ENCODE measurements around the gene PRR20A.
"Not testable (repeated sequence)": the region's sequence is repeated elsewhere in the genome, so short reads cannot be mapped to it uniquely, and the experiment has no call there.

The PRR20A gene

DNA sequence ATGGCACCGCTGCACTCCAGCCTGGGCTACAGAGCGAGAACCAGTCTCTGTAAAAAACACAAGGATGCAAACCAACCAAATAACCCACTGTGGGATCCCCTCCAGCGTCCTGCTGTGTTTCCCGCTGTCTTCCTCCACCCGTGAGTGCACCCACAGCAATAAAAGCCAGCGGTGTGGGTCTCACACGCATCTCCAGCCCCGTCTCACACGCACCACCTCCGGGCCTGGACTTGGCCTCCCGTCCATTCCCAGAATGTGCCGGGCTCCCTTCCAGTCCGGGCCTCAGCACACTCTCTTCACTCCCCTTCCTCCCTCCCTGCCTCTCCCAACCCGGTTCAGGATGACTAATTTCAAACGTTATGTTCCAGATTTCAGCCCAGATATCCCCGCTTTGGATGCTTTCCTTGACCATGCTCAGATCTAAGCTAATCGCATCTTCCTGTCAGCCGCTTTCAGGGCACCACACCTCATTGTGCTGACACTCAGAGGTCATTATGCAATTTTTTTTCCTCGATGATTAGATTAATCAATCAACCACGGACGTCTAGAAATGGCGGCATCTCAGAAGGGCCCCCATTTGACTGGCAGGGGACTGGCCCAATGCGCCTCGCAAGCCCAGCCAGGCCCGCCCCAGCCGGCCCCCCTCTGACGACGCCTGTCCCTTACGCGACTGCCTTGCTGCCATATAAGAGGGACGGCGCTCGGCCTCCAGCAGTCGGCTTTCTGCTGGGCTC lies at the start of gene PRR20A:
TSS of gene PRR20A (plus strand) at position 684 of the 734 bp plus-strand sequence. CDS start 387 bp downstream, outside the sequence.
- DNase-seq (ENCODE audit: low spot score); in situ Hi-C loops (cut with MboI; ENCODE audit: low sequenced_read_pairs, unreplicated experiment): not testable (repeated sequence)

DNA sequence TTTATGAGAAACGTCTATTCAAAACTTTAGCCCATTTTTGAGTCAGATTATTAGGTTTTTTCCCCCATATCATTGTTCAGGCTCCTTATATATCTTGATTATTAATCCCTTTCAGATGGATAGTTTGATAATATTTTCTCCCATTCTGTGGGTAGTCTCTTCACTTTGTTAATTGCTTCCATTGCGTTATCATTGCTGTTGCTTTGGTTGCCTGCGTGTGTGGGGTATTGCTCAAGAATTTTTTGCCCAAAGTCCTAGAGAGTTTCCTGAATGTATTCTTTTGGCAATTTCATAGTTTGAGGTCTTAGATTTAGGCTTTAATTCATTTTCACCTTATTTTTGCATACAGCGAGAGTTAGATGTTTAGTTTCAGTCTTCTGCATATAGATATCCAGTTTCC lies 25.8 kb upstream of the PRR20A start:
- no peak for DNase-seq (ENCODE audit: low spot score)
- TF ChIP-seq, protein P1, sequence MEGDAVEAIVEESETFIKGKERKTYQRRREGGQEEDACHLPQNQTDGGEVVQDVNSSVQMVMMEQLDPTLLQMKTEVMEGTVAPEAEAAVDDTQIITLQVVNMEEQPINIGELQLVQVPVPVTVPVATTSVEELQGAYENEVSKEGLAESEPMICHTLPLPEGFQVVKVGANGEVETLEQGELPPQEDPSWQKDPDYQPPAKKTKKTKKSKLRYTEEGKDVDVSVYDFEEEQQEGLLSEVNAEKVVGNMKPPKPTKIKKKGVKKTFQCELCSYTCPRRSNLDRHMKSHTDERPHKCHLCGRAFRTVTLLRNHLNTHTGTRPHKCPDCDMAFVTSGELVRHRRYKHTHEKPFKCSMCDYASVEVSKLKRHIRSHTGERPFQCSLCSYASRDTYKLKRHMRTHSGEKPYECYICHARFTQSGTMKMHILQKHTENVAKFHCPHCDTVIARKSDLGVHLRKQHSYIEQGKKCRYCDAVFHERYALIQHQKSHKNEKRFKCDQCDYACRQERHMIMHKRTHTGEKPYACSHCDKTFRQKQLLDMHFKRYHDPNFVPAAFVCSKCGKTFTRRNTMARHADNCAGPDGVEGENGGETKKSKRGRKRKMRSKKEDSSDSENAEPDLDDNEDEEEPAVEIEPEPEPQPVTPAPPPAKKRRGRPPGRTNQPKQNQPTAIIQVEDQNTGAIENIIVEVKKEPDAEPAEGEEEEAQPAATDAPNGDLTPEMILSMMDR (IDR thresholded peaks at IDR 0.05; ENCODE audit: borderline replicate concordance, control extremely low read depth, extremely low read depth, insufficient read depth, missing control alignments): no peak
- in situ Hi-C loops (cut with MboI; ENCODE audit: low sequenced_read_pairs, unreplicated experiment): no loop called here

DNA sequence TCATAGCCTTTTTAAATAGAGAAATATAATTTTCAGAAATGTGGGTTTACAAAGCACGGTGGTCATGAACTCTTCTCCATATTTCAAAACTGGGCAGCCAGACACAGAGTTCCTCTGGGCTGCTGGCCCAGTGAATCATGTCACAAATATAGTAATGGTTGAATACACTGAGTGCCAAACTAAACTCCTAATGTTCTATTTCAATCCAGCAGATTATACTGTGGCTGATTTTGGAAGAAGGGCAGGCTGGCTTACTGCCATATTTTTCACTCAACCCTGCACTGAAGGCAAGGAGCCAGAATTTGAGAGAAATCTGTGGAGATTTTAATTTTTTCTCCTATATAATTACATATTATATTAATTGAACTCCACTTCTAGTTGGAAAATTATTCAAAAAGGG lies 17.0 kb upstream of the PRR20A start:
- in situ Hi-C loops (cut with MboI; ENCODE audit: low sequenced_read_pairs, unreplicated experiment): no loop called here
- DNase-seq (ENCODE audit: low spot score): no peak
- TF ChIP-seq, protein P1 (IDR thresholded peaks at IDR 0.05; ENCODE audit: borderline replicate concordance, control extremely low read depth, extremely low read depth, insufficient read depth, missing control alignments): no peak

DNA sequence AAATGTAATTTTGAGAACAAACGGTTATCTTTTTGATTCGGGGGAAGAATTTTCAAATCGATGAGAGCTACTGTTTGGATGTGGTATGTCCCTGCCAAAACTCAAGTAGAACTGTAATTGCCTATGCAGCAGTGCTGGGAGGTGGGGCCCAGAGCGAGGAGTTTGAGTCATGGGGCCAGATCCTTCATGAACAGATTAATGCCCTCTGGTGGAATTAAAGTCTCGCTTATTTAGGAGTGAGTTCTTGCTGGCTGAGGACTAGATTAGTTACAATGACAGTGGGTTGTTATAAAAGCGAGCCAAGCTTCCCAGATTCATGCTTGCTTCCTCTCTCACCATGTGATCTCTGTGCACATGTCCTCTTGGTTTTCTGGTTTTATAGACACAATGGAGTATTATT lies 11.8 kb upstream of the PRR20A start:
- in situ Hi-C loops (cut with MboI; ENCODE audit: low sequenced_read_pairs, unreplicated experiment): no loop called here
- no peak for DNase-seq (ENCODE audit: low spot score)

DNA sequence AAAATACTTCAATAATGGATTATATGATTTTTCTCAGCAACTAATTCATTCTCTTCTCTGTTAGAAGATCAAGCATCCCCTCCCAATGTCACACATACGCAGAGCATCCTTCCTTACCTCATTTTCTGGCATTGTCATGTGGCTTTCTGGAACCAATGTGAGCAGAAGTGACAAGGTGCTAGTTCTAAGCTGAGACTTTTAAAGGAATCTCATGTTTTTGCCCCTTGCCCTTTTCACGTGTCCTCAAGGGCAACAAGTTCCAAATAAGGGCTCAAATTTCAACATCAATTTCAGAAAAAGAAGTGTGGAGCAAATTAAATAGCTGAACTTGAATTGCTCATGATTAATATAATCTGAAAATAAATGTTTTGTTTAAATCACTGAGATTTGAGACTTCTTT lies 4.6 kb upstream of the PRR20A start:
- TF ChIP-seq, protein P1 (IDR thresholded peaks at IDR 0.05; ENCODE audit: borderline replicate concordance, control extremely low read depth, extremely low read depth, insufficient read depth, missing control alignments): no peak
- no peak for DNase-seq (ENCODE audit: low spot score)
- in situ Hi-C loops (cut with MboI; ENCODE audit: low sequenced_read_pairs, unreplicated experiment): no loop called here

More for the DNA sequence above, 11.8 kb upstream of the PRR20A start:
- TF ChIP-seq, protein P1 (IDR thresholded peaks at IDR 0.05; ENCODE audit: borderline replicate concordance, control extremely low read depth, extremely low read depth, insufficient read depth, missing control alignments): no peak

DNA sequence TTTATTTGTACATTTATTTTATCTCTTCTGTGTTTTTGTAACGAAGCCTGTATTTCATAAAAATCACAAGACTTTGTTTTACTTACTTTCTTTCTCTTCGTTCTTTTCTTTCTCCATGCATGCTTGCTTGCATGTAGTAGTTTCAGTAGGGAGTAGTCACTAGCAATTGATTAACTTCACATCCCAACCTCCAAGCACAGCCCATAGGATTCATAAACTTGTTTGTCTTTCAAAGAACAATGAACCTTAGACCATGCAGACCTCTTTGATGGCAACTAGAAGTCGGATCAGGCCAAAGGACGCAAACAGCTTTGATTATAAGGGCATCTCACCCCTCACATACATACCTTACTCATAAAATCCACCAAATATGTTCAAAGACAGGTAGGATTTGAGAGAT lies 3.1 kb upstream of the PRR20A start:
- no peak for DNase-seq (ENCODE audit: low spot score)
- TF ChIP-seq, protein P1 (IDR thresholded peaks at IDR 0.05; ENCODE audit: borderline replicate concordance, control extremely low read depth, extremely low read depth, insufficient read depth, missing control alignments): no peak
- in situ Hi-C loops (cut with MboI; ENCODE audit: low sequenced_read_pairs, unreplicated experiment): no loop called here

DNA sequence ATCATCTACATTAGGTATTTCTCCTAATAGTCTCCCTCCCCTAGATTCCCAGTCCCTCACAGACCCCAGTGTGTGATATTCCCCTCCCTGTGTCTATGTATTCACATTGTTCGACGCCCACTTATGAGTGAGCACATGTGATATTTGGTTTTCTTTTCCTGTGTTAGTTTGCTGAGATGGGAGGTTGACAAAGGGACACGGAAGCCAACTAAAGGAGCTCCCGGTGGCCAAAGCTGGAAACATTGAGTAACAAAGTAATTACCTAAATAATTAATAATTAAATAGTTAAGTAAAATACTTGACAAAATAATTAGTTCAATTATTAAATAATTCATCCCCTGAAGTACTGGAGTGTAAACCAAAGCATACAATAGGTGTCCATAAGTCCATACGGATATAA lies 1.7 kb upstream of the PRR20A start:
- in situ Hi-C loops (cut with MboI; ENCODE audit: low sequenced_read_pairs, unreplicated experiment): no loop called here
- DNase-seq (ENCODE audit: low spot score): no peak
- TF ChIP-seq, protein P1 (IDR thresholded peaks at IDR 0.05; ENCODE audit: borderline replicate concordance, control extremely low read depth, extremely low read depth, insufficient read depth, missing control alignments): no peak

DNA sequence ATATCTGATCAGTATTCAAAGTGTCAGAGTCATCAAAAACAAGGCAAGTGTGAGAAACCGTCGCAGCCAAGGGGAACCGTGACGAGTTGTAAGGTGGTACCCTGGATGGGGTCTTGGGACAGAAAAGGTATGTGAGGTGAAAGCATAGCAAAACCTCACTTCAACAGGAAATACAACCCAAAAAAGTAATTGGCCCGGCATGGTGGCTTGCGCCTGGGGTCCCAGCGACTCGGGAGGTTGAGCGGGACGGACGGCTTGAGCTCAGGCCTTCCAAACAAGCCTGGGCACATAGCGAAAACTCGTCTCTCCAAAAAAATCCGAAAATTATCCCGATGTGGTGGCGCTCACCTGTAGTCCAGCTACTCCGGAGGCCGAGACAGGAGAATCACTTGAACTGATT lies 937 bp upstream of the PRR20A start:
- in situ Hi-C loops (cut with MboI; ENCODE audit: low sequenced_read_pairs, unreplicated experiment); DNase-seq (ENCODE audit: low spot score): not testable (repeated sequence)

DNA sequence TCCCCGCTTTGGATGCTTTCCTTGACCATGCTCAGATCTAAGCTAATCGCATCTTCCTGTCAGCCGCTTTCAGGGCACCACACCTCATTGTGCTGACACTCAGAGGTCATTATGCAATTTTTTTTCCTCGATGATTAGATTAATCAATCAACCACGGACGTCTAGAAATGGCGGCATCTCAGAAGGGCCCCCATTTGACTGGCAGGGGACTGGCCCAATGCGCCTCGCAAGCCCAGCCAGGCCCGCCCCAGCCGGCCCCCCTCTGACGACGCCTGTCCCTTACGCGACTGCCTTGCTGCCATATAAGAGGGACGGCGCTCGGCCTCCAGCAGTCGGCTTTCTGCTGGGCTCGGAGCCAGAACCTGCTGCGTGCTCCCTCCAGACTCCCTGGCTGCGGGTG lies 6.5 kb downstream of the PRR20A start, which contains the start of gene PRR20B:
TSS of gene PRR20B (plus strand) at position 301 of the 400 bp plus-strand sequence. CDS start 387 bp downstream, outside the sequence.
- DNase-seq (ENCODE audit: low spot score); in situ Hi-C loops (cut with MboI; ENCODE audit: low sequenced_read_pairs, unreplicated experiment): not testable (repeated sequence)

DNA sequence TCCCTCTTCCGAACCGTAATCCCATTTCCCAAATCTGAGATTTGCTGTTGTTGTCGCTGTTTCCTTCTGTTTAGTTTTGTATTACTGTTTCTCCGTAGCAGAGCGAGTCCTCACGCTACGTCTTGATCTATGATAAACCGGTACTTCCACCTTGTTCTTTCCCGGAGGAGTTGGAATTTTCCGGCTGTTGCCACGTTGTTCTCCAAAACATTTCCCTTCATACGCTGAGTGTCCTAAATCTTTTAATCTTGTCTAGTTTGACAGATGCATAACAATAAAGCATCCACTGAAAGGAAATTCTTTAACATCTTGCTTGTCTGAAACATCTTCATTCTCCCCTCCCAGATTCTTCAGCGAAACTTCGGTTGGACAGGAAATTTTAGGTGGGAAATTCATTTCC lies 7.4 kb downstream of the PRR20A start:
- DNase-seq (ENCODE audit: low spot score); in situ Hi-C loops (cut with MboI; ENCODE audit: low sequenced_read_pairs, unreplicated experiment): not testable (repeated sequence)

DNA sequence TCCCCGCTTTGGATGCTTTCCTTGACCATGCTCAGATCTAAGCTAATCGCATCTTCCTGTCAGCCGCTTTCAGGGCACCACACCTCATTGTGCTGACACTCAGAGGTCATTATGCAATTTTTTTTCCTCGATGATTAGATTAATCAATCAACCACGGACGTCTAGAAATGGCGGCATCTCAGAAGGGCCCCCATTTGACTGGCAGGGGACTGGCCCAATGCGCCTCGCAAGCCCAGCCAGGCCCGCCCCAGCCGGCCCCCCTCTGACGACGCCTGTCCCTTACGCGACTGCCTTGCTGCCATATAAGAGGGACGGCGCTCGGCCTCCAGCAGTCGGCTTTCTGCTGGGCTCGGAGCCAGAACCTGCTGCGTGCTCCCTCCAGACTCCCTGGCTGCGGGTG lies 13.0 kb downstream of the PRR20A start, which contains the start of gene PRR20C:
TSS of gene PRR20C (plus strand) at position 301 of the 400 bp plus-strand sequence. CDS start 387 bp downstream, outside the sequence.
- in situ Hi-C loops (cut with MboI; ENCODE audit: low sequenced_read_pairs, unreplicated experiment); DNase-seq (ENCODE audit: low spot score): not testable (repeated sequence)

Measured in GM13976 (cell line).